Spleen (tissue), 11 donors: ENCODE data around the gene ITPK1. TPM values are rescaled to one million over a fixed set of nuclear protein-coding genes. Genes with fewer than 3 reads are reported as not detected.

Source experiments
- DNase-seq: peaks from one replicate; pipeline ENCODE4 v3.0.0-alpha.2; 2020
- H3K27ac ChIP-seq, 8 donors: fragments of 200-600 bp; sonication (generic) in 7 of 8; 1 replicate in 4 of 8; 2 replicates in 4 of 8; pipeline versions ENCODE4 v1.5.0 to v1.8.0; 2016 to 2021; ENCODE audit warnings: inconsistent platforms in 4 of 8, mild to moderate bottlenecking in 4 of 8, moderate library complexity in 1 of 8
- H3K27me3 ChIP-seq, 7 donors: fragments of 200-600 bp; sonication (generic) in 6 of 7; replicated peaks in 1 of 7; 1 replicate in 4 of 7; 2 replicates in 3 of 7; pipeline versions ENCODE4 v1.5.0 to v1.8.0; 2016 to 2021; ENCODE audit warnings: inconsistent platforms in 3 of 7, mild to moderate bottlenecking in 1 of 7
- H3K36me3 ChIP-seq, 6 donors: fragments of 200-600 bp; sonication (generic) in 5 of 6; 1 replicate in 4 of 6; 2 replicates in 2 of 6; pipeline versions ENCODE4 v1.5.0 to v1.8.0; 2016 to 2021; ENCODE audit warnings: inconsistent platforms in 2 of 6
- H3K4me1 ChIP-seq, 6 donors: fragments of 200-600 bp; sonication (generic) in 5 of 6; 1 replicate in 3 of 6; 2 replicates in 3 of 6; pipeline versions ENCODE4 v1.5.0 to v1.8.0; 2016 to 2021; ENCODE audit warnings: inconsistent platforms in 3 of 6
- H3K4me3 ChIP-seq, 8 donors: fragments of 200-600 bp; sonication (generic) in 7 of 8; 1 replicate in 4 of 8; 2 replicates in 4 of 8; pipeline versions ENCODE4 v1.5.0 to v1.8.0; 2016 to 2021; ENCODE audit warnings: inconsistent platforms in 4 of 8, mild to moderate bottlenecking in 4 of 8, moderate library complexity in 2 of 8
- H3K9me3 ChIP-seq, 8 donors: fragments of 200-600 bp; sonication (generic) in 7 of 8; 1 replicate in 4 of 8; 2 replicates in 4 of 8; pipeline versions ENCODE4 v1.5.0 to v1.8.0; 2016 to 2021; ENCODE audit warnings: inconsistent platforms in 4 of 8
- CTCF ChIP-seq, 11 experiments: fragments of 200-600 bp in 7 of 11; fragments of 450-650 bp in 4 of 11; sonication (generic) in 4 of 11; IDR thresholded peaks in 8 of 11; conservative IDR thresholded peaks in 3 of 11; 1 replicate in 7 of 11; 2 replicates in 4 of 11; pipeline versions ENCODE4 v1.4.0 to v1.8.0; 2016 to 2021; ENCODE audit warnings: antibody characterized with exemption in 11 of 11, inconsistent platforms in 4 of 11, mild to moderate bottlenecking in 1 of 11
- POLR2A ChIP-seq, 3 donors: fragments of 450-650 bp; IDR thresholded peaks; one replicate each; pipeline ENCODE4 v1.5.1; 2017; ENCODE audit warnings: antibody characterized with exemption in 3 of 3, mild to moderate bottlenecking in 1 of 3
- POLR2AphosphoS5 ChIP-seq, 3 donors: sonication (generic); formaldehyde crosslinking; IDR thresholded peaks; one replicate each; pipeline ENCODE4 v1.5.1; 2017; ENCODE audit warnings: antibody characterized with exemption in 3 of 3
- WGBS, 5 donors: extraction: QIAGEN DNeasy Blood & Tissue Kit in 3 of 5; methylation state at CpG; one replicate each; pipeline versions ENCODE4 v1.1.5 to v1.1.7; 2013 to 2018; 5-methylcytosine and 5-hydroxymethylcytosine counted together
- intact Hi-C: fragments of 100-400 bp; cut with DNase I; formaldehyde crosslinking; loops from one replicate; pipeline ENCODE4 v1.15.0; 2023; ENCODE audit warnings: low total_unique reads
- polyA plus RNA-seq, 3 donors: library from polyadenylated mRNA; stranded (reverse); fragments of 200-250 nt; gene quantifications; one replicate each; pipeline ENCODE4 v1.2.1, GENCODE V29; 2013
- total RNA-seq, 7 donors: library from RNA; depleted of rRNA in 3 of 7; stranded (reverse); fragments of >200 nt in 3 of 7; fragmentation: NEBNext Ultra II Directional in 4 of 7; extraction: Animal tissue kit (Norgen Biotek cat#: 25700) in 4 of 7; gene quantifications; one replicate each; pipeline versions ENCODE4 v1.1.0 to v1.2.1, GENCODE V29; 2016 to 2021
- donor health status: healthy with polysubstance abuse.
- donor health status: DM: no; HTN: no; CAD: no; lungs with moderate emphysema.
- donor health status: DM: no; HTN: no; CAD: no.
- donor health status: Bipolar disorder and iron deficiency.
- donor health status: healthy.
- donor health status: DM: no; HTN: no; CAD: no.
- donor health status: DM: yes; HTN: yes; CAD: no.

Gene ITPK1
- total and polyA plus RNA-seq, 10 donors: 22.9 to 123 (median 68.0) TPM

DNA sequence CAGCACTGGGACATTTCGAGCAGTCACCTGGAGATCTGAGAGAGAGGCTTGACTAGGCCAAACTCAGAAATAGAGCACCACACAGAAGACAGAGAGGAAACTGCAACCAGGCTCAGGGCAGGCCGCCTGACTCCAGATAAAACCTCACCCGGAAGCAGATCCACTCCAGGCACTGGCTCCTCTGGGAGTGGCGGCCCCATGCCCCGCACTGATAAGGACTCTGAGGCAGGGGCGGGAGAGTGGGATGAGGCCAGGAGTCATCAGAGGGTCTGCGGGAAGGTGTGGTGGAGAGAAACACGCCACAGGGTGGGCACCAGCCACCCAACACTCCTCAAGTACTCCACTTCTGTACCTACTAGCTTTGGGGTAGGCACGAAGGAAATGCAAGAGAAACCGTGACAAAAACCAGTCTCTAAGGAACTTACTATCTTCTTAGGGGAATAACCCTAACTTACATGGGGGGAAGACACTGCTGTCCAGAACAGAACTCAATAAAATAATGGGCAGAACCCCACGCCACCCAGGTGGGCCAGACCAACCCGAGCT lies 121.5 kb downstream of the ITPK1 start:
- 92 to 96% (median 93%) methylated on average over 12 of the region's 12 CpGs for WGBS, 5 donors
- Histone ChIP-seq H3K4me1 (peaks cover 0 to 18% (median 4%) of the 10 kb centered on the region in 6 donors), H3K27ac (no peak overlapping the region), H3K36me3 (peaks cover 0 to 94% (median 21%) of the 10 kb centered on the region in 6 donors), H3K4me3 (no peak overlapping the region), H3K9me3 (no peaks in the 10 kb centered on the region), H3K27me3 (no peaks in the 10 kb centered on the region)
- DNase-seq: no peak
- intact Hi-C loops: no loop called here
- TF ChIP-seq POLR2AphosphoS5 (IDR thresholded peaks at IDR 0.05) (no peak), CTCF (IDR thresholded peaks at IDR 0.05 in 8 of 11, conservative IDR thresholded peaks at IDR 0.05 in 3 of 11) (no peak), POLR2A (IDR thresholded peaks at IDR 0.05) (no peak)

DNA sequence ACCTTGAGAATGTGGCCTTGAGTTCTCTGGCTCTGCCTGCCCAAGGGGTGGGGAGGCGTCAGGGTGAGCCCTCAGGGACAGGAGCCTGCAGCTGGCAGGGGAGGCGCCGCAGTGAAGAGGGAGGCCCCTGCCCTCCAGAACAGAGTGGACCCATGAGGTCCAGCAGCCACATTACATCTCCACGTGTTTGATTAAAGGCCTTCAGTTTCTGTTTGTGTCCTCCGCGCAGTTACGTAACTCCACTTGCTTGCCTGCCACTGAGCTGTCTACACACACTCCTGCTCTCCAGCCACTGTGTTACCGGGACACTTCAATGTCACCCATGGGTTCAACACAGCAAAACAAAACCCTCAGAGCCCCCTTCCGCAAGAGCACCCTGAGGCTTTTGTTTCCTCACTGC lies 122.4 kb downstream of the ITPK1 start:
- no peak for DNase-seq

GRCh38 chr14:92991536-92991935 lies 124.2 kb downstream of the ITPK1 start:
- Histone ChIP-seq H3K4me1 (peaks cover 0 to 34% (median 8%) of the 10 kb centered on the region in 6 donors), H3K27ac (peak overlapping the region in 1 of 8 donors; percentile 22), H3K27me3 (no peaks in the 10 kb centered on the region), H3K9me3 (no peaks in the 10 kb centered on the region), H3K36me3 (peaks cover 0 to 95% (median 18%) of the 10 kb centered on the region in 6 donors), H3K4me3 (no peak overlapping the region)
- 93 to 96% (median 94%) methylated on average over 8 of the region's 8 CpGs for WGBS, 5 donors
- intact Hi-C loops: no loop called here
- no peak for DNase-seq
- TF ChIP-seq CTCF (IDR thresholded peaks at IDR 0.05 in 8 of 11, conservative IDR thresholded peaks at IDR 0.05 in 3 of 11) (no peak), POLR2AphosphoS5 (IDR thresholded peaks at IDR 0.05) (no peak), POLR2A (IDR thresholded peaks at IDR 0.05) (no peak)

More for the DNA sequence above, 122.4 kb downstream of the ITPK1 start:
- WGBS, 5 donors: 84 to 94% (median 87%) methylated on average over 9 of the region's 9 CpGs
- Histone ChIP-seq H3K4me3 (no peak overlapping the region), H3K27me3 (no peaks in the 10 kb centered on the region), H3K27ac (no peak overlapping the region), H3K4me1 (peaks cover 0 to 18% (median 4%) of the 10 kb centered on the region in 6 donors), H3K9me3 (no peaks in the 10 kb centered on the region), H3K36me3 (peaks cover 0 to 95% (median 21%) of the 10 kb centered on the region in 6 donors)
- intact Hi-C loops: no loop called here
- TF ChIP-seq POLR2AphosphoS5 (IDR thresholded peaks at IDR 0.05): no peak
- TF ChIP-seq POLR2A (IDR thresholded peaks at IDR 0.05): no peak
- TF ChIP-seq CTCF (IDR thresholded peaks at IDR 0.05 in 8 of 11, conservative IDR thresholded peaks at IDR 0.05 in 3 of 11): no peak

DNA sequence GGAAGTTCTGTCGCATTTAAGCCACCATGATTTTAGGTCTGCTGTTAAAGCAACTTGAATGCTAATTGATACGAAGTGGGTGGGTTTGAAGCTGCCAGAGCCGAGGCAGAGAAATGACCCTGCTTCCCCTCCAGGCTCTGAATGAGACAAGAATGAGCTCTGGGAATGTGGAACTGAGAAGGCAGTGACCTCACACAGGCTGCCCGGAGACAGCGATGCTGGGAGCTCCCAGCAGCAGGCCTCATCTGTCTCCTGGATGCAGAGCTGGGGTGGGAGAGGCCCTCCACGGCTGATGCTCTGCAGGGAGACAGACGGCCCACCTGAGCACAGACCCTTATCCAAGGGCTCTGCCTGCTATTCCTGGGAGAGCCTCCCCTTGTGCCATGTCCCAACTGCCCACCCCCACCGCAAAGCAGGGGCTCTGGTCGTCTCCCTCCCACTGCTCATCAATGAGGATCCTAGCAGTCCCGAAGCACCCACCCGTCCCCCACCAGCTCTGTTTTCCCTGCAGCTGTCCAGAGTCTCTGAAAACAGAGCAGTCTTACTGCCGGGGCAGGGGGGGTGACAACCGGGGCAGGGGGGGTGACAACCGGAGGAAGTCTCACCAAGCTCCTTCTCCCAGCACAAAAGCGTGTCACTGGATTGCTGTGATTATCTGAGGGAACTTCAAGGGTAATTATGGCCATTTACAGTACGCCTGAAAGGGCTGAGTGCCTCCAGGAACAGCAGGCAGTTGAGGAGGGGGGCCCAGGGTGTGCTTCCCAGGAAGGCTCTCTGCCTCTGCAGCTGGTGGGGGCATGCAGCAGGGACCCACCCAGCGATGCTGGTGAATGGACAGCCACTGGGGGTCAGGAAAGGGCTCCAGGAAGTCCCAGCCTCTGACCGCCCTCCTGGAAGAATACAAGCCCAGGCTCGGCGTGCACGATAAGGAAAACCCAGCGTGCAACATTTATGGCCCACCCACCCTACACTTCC lies 125.0 kb downstream of the ITPK1 start:
- H3K4me1 ChIP-seq: peaks cover 0 to 42% (median 15%) of the 10 kb centered on the region in 6 donors
- TF ChIP-seq POLR2A (IDR thresholded peaks at IDR 0.05): no peak
- peak in 1 of 3 donors; percentile 8 for TF ChIP-seq POLR2AphosphoS5 (IDR thresholded peaks at IDR 0.05)
- WGBS, 5 donors: 75 to 83% (median 79%) methylated on average over 18 to 22 of the region's 22 CpGs
- intact Hi-C loops: no loop called here
- no peaks in the 10 kb centered on the region for H3K9me3 ChIP-seq
- peak overlapping the region in 2 of 8 donors; percentile 22 to 43 for H3K27ac ChIP-seq
- no peak overlapping the region for H3K4me3 ChIP-seq
- no peaks in the 10 kb centered on the region for H3K27me3 ChIP-seq
- DNase-seq: peak; percentile 60
- H3K36me3 ChIP-seq: peaks cover 0 to 95% (median 18%) of the 10 kb centered on the region in 6 donors
